K562 (cell line): ENCODE measurements around the gene ALDH3B2.
"Not testable (repeated sequence)": the region's sequence is repeated elsewhere in the genome, so short reads cannot be mapped to it uniquely, and the experiment has no call there.

ENCODE experiments used
- ADNP ChIP-seq: fragments of 200-800 bp; sonication (Bioruptor generic); IDR thresholded peaks from 2 replicates; pipeline ENCODE4 v1.6.1; 2016; ENCODE audit warnings: missing genetic modification characterization, missing compliant biosample characterization
- ATF7 ChIP-seq: fragments of 450-650 bp; IDR thresholded peaks from 2 replicates; pipeline ENCODE4 v1.7.1; 2014; ENCODE audit warnings: mild to moderate bottlenecking, moderate library complexity
- CTCF ChIP-seq, 3 experiments: IDR thresholded peaks in 2 of 3; conservative IDR thresholded peaks in 1 of 3; 2 replicates each; pipeline ENCODE4 v1.5.1; 2011 to 2012; ENCODE audit warnings: low read length in 3 of 3, mild to moderate bottlenecking in 3 of 3, control low read depth in 2 of 3, improper control_type of control experiment in 1 of 3, inconsistent platforms in 1 of 3, low read depth in 1 of 3, mixed read lengths in 1 of 3, moderate library complexity in 1 of 3; ENCODE audit not compliant: insufficient read depth in 2 of 3
- MAX ChIP-seq: sonication (generic); formaldehyde crosslinking; IDR thresholded peaks from 2 replicates; pipeline ENCODE4 v1.9.0; 2022; ENCODE audit warnings: mild to moderate bottlenecking, missing genetic modification reagents
- MXD1 ChIP-seq: fragments of 250-450 bp; sonication (Bioruptor Pico); IDR thresholded peaks from 2 replicates; pipeline ENCODE4 v1.8.0; 2021; ENCODE audit warnings: borderline replicate concordance, mild to moderate bottlenecking, moderate library complexity; ENCODE audit not compliant: poor library complexity, severe bottlenecking
- MYC ChIP-seq, 2 experiments: fragments of 250-450 bp in 1 of 2; sonication (Bioruptor Pico) in 1 of 2; IDR thresholded peaks; 2 replicates each; pipeline versions ENCODE4 v1.5.1 to v1.6.1; 2012 to 2021; ENCODE audit warnings: low read depth in 2 of 2, borderline replicate concordance in 1 of 2, improper control_type of control experiment in 1 of 2, low read length in 1 of 2, mild to moderate bottlenecking in 1 of 2, moderate library complexity in 1 of 2
- NCOA6 ChIP-seq: fragments of 450-650 bp; IDR thresholded peaks from 2 replicates; pipeline ENCODE4 v1.6.1; 2017; ENCODE audit warnings: mild to moderate bottlenecking
- PHF8 ChIP-seq: fragments of 200-600 bp; sonication (generic); IDR thresholded peaks from 2 replicates; pipeline ENCODE4 v1.6.1; 2012; ENCODE audit warnings: mixed run types, mild to moderate bottlenecking, inconsistent platforms, low read length, moderate library complexity, borderline replicate concordance
- POLR2A ChIP-seq: fragments of 450-650 bp; conservative IDR thresholded peaks from 2 replicates; pipeline ENCODE4 v1.6.1; 2016
- RBM17 ChIP-seq: fragments of 200-400 bp; formaldehyde crosslinking; IDR thresholded peaks from 2 replicates; pipeline ENCODE4 v1.6.1; 2017; ENCODE audit warnings: low read depth, mild to moderate bottlenecking, low read length, borderline replicate concordance
- ZBTB1 ChIP-seq: sonication (generic); formaldehyde crosslinking; IDR thresholded peaks from 2 replicates; pipeline ENCODE4 v1.8.1; 2023; ENCODE audit warnings: missing genetic modification reagents, low read depth, mild to moderate bottlenecking, borderline replicate concordance
- ZBTB12 ChIP-seq: fragments of 250-450 bp; sonication (Bioruptor Pico); IDR thresholded peaks from 2 replicates; pipeline ENCODE4 v1.4.0; 2020
- ZNF224 ChIP-seq: sonication (generic); formaldehyde crosslinking; IDR thresholded peaks from 2 replicates; pipeline ENCODE4 v1.8.0; 2022; ENCODE audit warnings: mild to moderate bottlenecking, missing genetic modification reagents
- ZNF324 ChIP-seq: fragments of 250-450 bp; sonication (Bioruptor Pico); IDR thresholded peaks from 2 replicates; pipeline ENCODE4 v1.4.0; 2020; ENCODE audit warnings: mild to moderate bottlenecking

GRCh38 chr11:67682126-67683034 is 8.0 kb upstream of the ALDH3B2 start:
- not testable (repeated sequence) for TF ChIP-seq ATF7; NCOA6; MYC (IDR thresholded peaks at IDR 0.05; ENCODE audit: low read depth, low read length); MYC (CRISPR knock-in tag; IDR thresholded peaks at IDR 0.05; ENCODE audit: borderline replicate concordance, low read depth); MXD1 (CRISPR knock-in tag); RBM17; CTCF (IDR thresholded peaks at IDR 0.05 in 2 of 3, conservative IDR thresholded peaks at IDR 0.05 in 1 of 3; ENCODE audit: insufficient read depth in 2 of 3, low read depth in 1 of 3, low read length in 3 of 3); PHF8; ADNP (tag); MAX (CRISPR knock-in tag); ZBTB1 (CRISPR knock-in tag); ZBTB12 (CRISPR knock-in tag); POLR2A; ZNF324 (CRISPR knock-in tag); ZNF224 (CRISPR knock-in tag)
